Tibial nerve (tissue), 4 donors: ENCODE measurements around the gene FSD1L. TPM values are rescaled to one million over a fixed set of nuclear protein-coding genes. Genes with fewer than 3 reads are reported as not detected.
A peak's percentile ranks its signal among the peaks of the same experiment; 100 is the strongest.
"Not testable (repeated sequence)": the region's sequence is repeated elsewhere in the genome, so short reads cannot be mapped to it uniquely, and the experiment has no call there.

Experiments used
- DNase-seq, 2 donors: peaks; one replicate each; pipeline ENCODE4 v3.0.0-alpha.2; 2019; ENCODE audit warnings: low spot score in 2 of 2
- H3K27ac ChIP-seq, 4 donors: fragments of 200-600 bp; sonication (generic) in 3 of 4; one replicate each; pipeline ENCODE4 v1.5.1; 2017 to 2019; ENCODE audit warnings: mild to moderate bottlenecking in 1 of 4
- H3K27me3 ChIP-seq, 2 donors: fragments of 200-600 bp; sonication (generic) in 1 of 2; one replicate each; pipeline versions ENCODE4 v1.5.1 to v1.6.0; 2017 to 2019
- H3K36me3 ChIP-seq, 3 donors: fragments of 200-600 bp; sonication (generic); one replicate each; pipeline ENCODE4 v1.5.1; 2018 to 2019
- H3K4me1 ChIP-seq, 4 donors: fragments of 200-600 bp; sonication (generic) in 3 of 4; one replicate each; pipeline ENCODE4 v1.5.1; 2017 to 2019
- H3K4me3 ChIP-seq, 4 donors: fragments of 200-600 bp; sonication (generic) in 3 of 4; one replicate each; pipeline ENCODE4 v1.5.1; 2017 to 2019; ENCODE audit warnings: mild to moderate bottlenecking in 1 of 4, moderate library complexity in 1 of 4
- H3K9me3 ChIP-seq, 4 donors: fragments of 200-600 bp; sonication (generic) in 3 of 4; one replicate each; pipeline ENCODE4 v1.5.1; 2017 to 2019
- CTCF ChIP-seq, 5 experiments: fragments of 200-600 bp in 3 of 5; fragments of 450-650 bp in 2 of 5; sonication (generic) in 3 of 5; IDR thresholded peaks; one replicate each; pipeline ENCODE4 v1.5.1; 2016 to 2019; ENCODE audit warnings: antibody characterized with exemption in 5 of 5, mild to moderate bottlenecking in 3 of 5, moderate library complexity in 2 of 5
- EP300 ChIP-seq, 2 donors: sonication (generic); formaldehyde crosslinking; IDR thresholded peaks; one replicate each; pipeline ENCODE4 v1.6.1; 2017; ENCODE audit warnings: antibody characterized with exemption in 2 of 2, mild to moderate bottlenecking in 1 of 2
- POLR2A ChIP-seq, 2 donors: fragments of 450-650 bp; IDR thresholded peaks; one replicate each; pipeline ENCODE4 v1.6.1; 2017; ENCODE audit warnings: antibody characterized with exemption in 2 of 2, mild to moderate bottlenecking in 2 of 2, moderate library complexity in 2 of 2
- WGBS, 2 donors: methylation state at CpG; one replicate each; pipeline ENCODE4 v1.1.5; 2018; 5-methylcytosine and 5-hydroxymethylcytosine counted together
- total RNA-seq, 4 donors: library from RNA; depleted of rRNA; stranded (reverse); fragments of >200 nt; gene quantifications; one replicate each; pipeline ENCODE4 v1.1.0, GENCODE V29; 2016

FSD1L gene
- total RNA-seq, 4 donors from 2014 or later, result 2.9 to 13.2 (median 6.0) TPM

- peak; percentile 73 to 78 for DNase-seq
- peaks cover 0 to 31% (median 0%) of the 10 kb centered on the region in 3 donors for H3K36me3 ChIP-seq
- H3K27me3 ChIP-seq, result no peaks in the 10 kb centered on the region
- peak within 1 kb of the TSS; percentile 55 to 95 (median 86) for H3K4me3 ChIP-seq
- TF ChIP-seq POLR2A (IDR thresholded peaks at IDR 0.05) (no peak), EP300 (IDR thresholded peaks at IDR 0.05) (peak in 1 of 2 donors; percentile 75)
- peaks cover 0 to 15% (median 2%) of the 10 kb centered on the region in 4 donors for H3K4me1 ChIP-seq
- peak within 1 kb of the TSS in 3 of 4 donors; percentile 61 to 81 (median 80) for H3K27ac ChIP-seq
- H3K9me3 ChIP-seq, result peaks cover 0 to 15% (median 0%) of the 10 kb centered on the region in 4 donors
- 1% methylated on average over 25 to 40 of the region's 49 CpGs for WGBS, 2 donors
These were observed 110.2 kb downstream of the FSD1L start, which contains the start of gene FKTN for GRCh38 chr9:105557804-105558610. Gene FKTN (plus strand): TSS chr9:105558131. CDS start chr9:105575033, 16,902 bp downstream.

GRCh38 chr9:105572455-105572854 lies 124.6 kb downstream of the FSD1L start:
- H3K36me3 ChIP-seq, result peaks cover 0 to 62% (median 6%) of the 10 kb centered on the region in 3 donors
- TF ChIP-seq CTCF (IDR thresholded peaks at IDR 0.05), result no peak
- no peak for TF ChIP-seq EP300 (IDR thresholded peaks at IDR 0.05)
- no peak for TF ChIP-seq POLR2A (IDR thresholded peaks at IDR 0.05)

GRCh38 chr9:105579952-105580351 lies 132.1 kb downstream of the FSD1L start:
- not testable (repeated sequence) for H3K27ac ChIP-seq, H3K9me3 ChIP-seq, DNase-seq, H3K4me1 ChIP-seq, H3K27me3 ChIP-seq, H3K4me3 ChIP-seq
- WGBS, 2 donors, result 98% methylated on average over 6 of the region's 6 CpGs
- peaks cover 0 to 24% (median 6%) of the 10 kb centered on the region in 3 donors for H3K36me3 ChIP-seq

More at GRCh38 chr9:105572455-105572854, 124.6 kb downstream of the FSD1L start:
- Histone ChIP-seq H3K27me3 (no peaks in the 10 kb centered on the region), H3K27ac (no peak overlapping the region), H3K4me1 (no peaks in the 10 kb centered on the region), H3K9me3 (peaks cover 0 to 29% (median 1%) of the 10 kb centered on the region in 4 donors), H3K4me3 (no peak overlapping the region)
- no peak for DNase-seq

- not testable (repeated sequence) for H3K4me1 ChIP-seq, H3K9me3 ChIP-seq, H3K27me3 ChIP-seq, H3K27ac ChIP-seq, DNase-seq, H3K4me3 ChIP-seq
- peaks cover 0 to 12% (median 0%) of the 10 kb centered on the region in 3 donors for H3K36me3 ChIP-seq
- 70 to 81% methylated on average over 7 to 16 of the region's 16 CpGs for WGBS, 2 donors
These were observed 133.7 kb downstream of the FSD1L start for GRCh38 chr9:105581550-105581949.

GRCh38 chr9:105593145-105593544 lies 145.3 kb downstream of the FSD1L start:
- WGBS, 2 donors, result 69 to 92% methylated on average over 3 of the region's 3 CpGs
- Histone ChIP-seq H3K4me1 (no peaks in the 10 kb centered on the region), H3K9me3 (peaks cover 0 to 18% (median 0%) of the 10 kb centered on the region in 4 donors), H3K27ac (no peak overlapping the region), H3K36me3 (peaks cover 0 to 65% (median 0%) of the 10 kb centered on the region in 3 donors), H3K4me3 (no peak overlapping the region), H3K27me3 (no peaks in the 10 kb centered on the region)
- DNase-seq, result no peak
- no peak for TF ChIP-seq POLR2A (IDR thresholded peaks at IDR 0.05)
- no peak for TF ChIP-seq CTCF (IDR thresholded peaks at IDR 0.05)
- TF ChIP-seq EP300 (IDR thresholded peaks at IDR 0.05), result no peak

Other genes with a start within 250 kb of the FSD1L start
- 10 to 100 TPM; 45.3 to 74.9 (median 67.7) TPM for gene SLC44A1, start 203.4 kb upstream of the FSD1L start, total RNA-seq
- gene FKTN, start 110.1 kb downstream of the FSD1L start, total RNA-seq, result 10 to 100 TPM in 3 of 4 donors, 1 to 10 TPM in 1; 8.6 to 18.2 (median 14.0) TPM
- 1 to 10 TPM in 1 of 4 donors, not detected in 3; 3.7 TPM for gene TAL2, start 214.4 kb downstream of the FSD1L start, total RNA-seq
- gene TMEM38B, start 246.5 kb downstream of the FSD1L start, total RNA-seq, result 10 to 100 TPM in 2 of 4 donors, 1 to 10 TPM in 2; 6.8 to 27.0 (median 10.9) TPM